GM12801 (cell line): ENCODE measurements around the gene TTLL12.

Experiments used
- TF ChIP-seq, protein P1 (sequence below): IDR thresholded peaks from one replicate; pipeline ENCODE4 v1.5.1; 2011; ENCODE audit warnings: control low read depth; ENCODE audit not compliant: insufficient read length; ENCODE audit errors: extremely low read depth

Gene TTLL12

DNA sequence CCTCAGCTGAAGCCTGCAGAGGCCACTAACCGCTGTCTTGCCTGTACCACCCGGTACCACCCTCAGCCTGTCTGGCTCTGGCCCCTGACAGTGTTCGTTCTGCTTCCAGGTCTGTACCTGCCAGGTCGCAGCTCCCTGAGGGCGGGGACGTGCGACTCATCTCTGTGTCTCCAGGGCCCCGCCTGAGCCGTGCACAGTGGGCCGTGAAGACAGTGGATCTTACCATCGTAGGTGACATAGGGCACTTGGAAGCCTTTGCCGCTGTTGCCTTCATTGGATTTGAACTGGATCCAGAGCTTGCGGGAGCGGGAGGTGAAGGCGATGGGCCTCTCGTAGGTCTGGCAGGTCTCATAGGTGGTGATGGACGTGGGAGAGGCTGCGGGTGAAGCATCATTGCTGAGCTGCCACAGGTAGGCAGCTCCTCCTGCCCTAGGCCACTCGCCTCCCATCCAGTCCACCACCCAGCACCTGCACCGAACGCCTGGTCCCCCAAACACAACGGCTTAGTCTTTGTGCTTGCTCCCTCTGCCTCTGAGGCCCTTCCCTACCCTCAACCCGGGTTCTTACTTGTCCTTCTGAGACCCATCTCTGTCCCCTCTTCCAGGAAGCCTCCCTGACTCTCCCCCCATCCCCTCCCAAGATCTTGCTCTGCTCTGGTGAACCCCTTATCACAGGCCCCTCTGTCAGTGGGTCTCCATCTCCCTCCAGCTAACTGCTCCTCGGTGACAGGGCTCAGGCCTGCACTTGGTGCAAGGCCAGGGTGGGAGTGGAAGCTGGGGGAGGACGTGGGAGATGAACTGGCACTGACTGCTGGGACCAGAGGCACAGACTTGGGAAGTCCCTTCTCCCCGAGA lies 21.1 kb upstream of the TTLL12 start:
- TF ChIP-seq, protein P1, sequence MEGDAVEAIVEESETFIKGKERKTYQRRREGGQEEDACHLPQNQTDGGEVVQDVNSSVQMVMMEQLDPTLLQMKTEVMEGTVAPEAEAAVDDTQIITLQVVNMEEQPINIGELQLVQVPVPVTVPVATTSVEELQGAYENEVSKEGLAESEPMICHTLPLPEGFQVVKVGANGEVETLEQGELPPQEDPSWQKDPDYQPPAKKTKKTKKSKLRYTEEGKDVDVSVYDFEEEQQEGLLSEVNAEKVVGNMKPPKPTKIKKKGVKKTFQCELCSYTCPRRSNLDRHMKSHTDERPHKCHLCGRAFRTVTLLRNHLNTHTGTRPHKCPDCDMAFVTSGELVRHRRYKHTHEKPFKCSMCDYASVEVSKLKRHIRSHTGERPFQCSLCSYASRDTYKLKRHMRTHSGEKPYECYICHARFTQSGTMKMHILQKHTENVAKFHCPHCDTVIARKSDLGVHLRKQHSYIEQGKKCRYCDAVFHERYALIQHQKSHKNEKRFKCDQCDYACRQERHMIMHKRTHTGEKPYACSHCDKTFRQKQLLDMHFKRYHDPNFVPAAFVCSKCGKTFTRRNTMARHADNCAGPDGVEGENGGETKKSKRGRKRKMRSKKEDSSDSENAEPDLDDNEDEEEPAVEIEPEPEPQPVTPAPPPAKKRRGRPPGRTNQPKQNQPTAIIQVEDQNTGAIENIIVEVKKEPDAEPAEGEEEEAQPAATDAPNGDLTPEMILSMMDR, result no peak

DNA sequence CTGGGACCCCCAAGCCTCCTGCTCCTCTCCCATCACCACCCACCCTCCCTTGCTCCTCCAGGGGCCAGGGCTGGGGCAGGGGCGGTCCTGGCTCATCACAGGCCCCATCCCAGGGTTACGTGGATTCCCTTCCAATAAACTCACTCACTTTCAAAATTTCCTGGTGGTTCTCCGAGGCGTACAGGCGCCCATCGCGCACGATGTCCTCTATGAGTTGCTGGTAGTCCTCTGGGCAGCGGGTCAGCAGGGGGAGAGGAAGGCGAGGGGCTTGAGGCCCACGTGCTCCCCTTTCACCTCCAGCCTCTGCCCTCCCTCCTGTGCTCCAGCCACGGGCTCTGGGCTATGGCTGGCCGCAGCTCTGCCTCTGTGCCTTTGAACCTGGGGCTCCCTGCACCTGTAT lies 20.5 kb upstream of the TTLL12 start:
- TF ChIP-seq, protein P1, result no peak

DNA sequence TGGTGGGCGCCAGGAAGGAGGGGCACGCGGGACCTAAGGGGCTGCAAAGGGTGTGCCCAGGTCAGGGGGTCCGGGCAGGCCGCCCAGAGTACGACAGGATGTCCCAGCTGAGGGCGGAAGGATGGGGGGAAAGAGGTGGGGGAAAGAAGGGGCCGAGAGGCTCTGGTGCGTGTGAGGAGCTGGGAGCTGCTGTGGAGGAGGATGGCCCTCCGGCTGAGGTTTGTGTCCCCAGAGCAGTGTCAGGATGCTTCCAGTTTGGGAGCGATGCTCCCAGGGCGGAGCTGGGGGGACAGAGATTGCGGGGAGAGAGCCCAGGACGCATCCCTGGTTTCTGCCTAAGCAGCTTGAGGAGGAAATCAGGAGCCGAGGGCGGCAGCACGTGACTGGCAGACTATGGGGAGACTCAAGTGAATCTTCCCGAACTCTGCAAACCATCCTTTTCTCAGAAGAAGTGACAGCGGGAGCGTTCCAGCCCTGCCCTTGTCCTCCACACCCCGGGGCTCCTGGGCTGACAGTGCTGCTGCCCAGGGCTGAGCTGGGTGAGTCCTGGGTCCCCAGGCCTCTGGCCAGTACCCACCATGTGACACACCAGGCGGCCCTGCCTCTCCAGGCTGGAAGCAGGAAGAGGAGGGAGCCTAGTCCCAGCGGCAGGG lies 19.7 kb upstream of the TTLL12 start:
- TF ChIP-seq, protein P1, result no peak

DNA sequence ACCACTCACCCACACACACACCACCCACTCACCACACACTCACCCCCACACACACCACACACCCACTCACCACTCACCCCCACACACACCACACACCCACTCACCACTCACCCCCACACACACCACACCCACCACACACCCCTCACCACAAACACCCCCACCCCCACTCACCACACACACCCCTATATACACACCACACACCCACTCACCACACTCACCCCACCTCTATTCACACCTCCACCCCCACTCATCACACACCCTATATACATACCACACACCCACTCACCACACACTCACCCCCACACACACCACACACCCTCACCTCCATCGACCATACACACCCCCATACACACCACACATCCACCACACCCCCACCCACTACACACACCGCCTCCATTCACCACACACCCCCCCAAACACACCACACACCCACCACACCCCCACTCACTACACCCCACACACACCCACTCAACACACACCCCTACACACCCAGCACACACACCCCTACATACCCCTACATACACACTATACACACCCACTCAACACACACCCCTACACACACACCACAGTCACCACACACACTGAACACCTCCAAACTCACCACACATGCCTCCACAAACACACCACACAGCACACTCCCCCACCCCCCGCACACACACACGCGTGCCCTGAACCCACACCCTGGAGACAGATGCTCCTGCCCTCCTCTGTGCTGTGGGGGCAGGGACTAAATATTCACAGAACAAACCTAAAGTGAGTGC lies 19.0 kb upstream of the TTLL12 start:
- TF ChIP-seq, protein P1, result no peak

DNA sequence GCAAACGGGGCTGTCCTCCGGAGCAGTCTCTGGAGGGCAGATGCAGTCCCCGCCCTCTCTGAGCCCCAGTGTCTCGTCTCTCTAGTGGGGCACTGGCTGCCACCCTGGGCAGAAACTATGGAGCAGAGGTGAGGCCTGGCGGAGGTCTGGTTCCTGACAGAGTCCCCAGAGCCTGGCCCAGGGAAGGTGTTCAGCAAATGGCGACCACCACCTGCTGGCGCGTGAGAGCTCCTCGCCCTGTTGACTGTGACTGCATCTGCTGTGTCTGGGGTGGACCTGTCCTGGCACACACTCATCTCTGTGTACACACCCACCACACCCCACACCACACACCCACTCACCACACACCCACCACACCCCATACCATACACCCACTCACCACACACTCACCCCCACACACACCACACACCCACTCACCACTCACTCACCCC lies 18.3 kb upstream of the TTLL12 start:
- TF ChIP-seq, protein P1, result no peak

DNA sequence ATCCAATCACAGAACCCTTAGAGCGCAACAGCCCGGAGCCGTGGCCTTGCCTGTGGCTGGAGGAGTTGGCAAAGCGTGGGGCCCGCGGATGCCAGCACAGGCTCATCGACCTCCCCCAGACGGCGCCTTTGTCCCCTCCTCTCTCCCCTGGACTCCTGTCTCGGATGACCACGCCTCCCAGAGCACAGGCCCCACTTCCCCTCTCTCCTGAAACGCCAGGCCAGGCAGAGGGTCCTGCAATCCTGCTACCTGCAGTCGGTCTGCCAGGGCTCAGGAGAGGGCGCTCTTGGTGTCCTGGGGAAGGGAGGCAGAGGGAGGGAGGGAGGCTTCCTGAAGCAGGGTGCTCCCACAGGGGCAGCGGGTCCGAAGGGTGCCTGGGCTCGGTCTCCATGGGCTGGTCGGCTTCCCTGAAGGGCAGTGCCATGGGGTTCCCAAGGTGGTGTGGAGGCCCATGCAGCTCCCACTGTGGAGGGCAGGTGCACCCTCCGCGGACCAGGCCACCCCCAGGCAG lies 16.6 kb upstream of the TTLL12 start:
- TF ChIP-seq, protein P1, result no peak

DNA sequence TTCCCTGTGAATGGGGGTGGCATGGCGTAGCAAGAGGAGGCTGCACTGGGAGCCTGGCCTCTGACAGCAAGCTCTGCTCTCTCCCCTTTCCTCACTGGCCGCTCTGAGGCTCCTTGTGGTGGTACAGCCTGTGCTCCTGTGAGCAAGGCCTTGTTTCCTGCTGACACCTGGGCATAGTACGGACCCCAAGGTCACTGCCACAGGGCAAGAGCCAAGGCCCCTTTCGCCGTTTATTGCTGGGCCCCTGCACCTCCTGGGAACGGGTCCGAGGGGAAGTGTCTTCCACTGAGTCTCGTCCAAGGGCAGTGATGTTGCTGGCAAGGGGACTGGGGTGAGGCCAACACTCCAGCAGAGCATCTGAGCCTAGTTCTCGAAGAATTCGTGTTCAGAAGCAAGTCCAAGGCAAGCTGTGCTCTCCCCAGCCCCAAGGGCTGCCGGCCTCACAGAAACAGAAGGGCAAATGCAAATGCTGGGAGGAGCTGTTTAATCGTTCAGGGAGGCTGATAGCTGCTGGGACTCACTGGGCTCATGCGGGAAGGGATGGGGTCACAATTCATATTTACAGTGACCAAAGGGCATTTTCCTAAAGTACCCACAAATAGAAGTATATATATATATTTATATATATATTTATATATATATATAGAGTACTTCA lies 15.9 kb upstream of the TTLL12 start:
- TF ChIP-seq, protein P1, result no peak
